Measurements from ENCODE around the gene ORAI2.
"Not testable (repeated sequence)": the region's sequence is repeated elsewhere in the genome, so short reads cannot be mapped to it uniquely, and the experiment has no call there.

The ORAI2 gene

DNA sequence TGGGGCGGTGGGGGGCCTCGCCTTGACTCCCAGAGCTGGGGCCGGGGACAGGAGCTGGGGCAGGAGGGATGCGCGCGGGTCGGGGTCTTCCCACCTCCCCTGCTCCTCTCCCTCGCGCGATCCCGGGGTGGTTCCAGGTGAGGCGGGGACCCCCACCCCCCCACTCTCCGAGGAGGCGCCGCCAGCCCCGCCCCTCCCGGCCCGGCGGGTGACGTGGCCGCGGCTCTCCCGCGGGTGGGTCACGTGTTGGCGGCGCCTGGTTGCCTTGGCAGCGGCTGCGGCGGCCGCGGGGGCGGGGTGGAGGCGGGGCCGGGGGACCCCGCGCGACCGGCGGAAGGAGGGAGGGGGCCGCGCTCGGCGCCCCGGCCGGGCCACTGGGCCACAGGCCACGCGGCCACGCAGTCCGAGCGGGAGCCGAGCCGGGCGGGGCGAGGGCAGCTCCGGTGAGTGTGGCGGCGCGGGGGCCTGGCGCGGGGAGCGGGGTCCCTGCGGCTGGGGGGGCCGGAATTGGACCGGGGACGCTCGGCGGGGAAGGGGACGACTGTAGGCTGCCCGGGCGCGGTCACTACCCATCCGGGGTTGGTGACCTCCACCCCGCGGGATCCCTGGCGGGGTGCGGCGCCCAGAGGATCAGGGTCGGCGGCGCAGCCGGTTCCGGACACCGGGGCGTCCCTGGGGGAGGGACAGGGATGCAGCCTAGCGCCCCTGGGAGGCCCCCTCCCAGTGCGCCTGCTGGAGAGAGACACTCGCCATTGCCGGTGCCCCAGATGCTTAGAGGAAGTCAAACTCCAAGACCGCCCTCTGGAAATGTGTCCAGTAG is at the start of gene ORAI2:
TSS of gene ORAI2 (plus strand) at position 357 of the 820 bp plus-strand sequence. CDS start 5,382 bp downstream, outside the sequence.
- DNase-seq = peak; percentile 86 to 89

DNA sequence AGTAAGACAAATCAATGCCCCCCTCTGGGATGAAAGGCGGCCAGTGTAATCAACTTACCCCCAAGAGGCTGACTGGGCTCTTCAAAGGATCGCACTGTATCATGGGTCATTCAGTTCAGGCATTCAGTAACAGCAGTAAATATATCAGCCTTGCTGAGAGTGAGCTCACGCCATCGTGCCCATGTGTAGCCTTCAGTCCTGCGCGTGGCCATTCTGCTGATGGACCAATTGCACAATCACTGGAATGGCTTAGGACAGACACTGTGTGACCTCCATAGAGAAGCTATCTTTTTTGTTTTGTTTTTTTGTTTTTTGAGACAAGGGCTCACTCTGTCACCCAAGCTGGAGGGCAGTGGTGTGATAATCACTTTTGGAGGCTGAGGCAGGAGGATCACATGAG is 46.3 kb upstream of the ORAI2 start:
- DNase-seq = no peak

DNA sequence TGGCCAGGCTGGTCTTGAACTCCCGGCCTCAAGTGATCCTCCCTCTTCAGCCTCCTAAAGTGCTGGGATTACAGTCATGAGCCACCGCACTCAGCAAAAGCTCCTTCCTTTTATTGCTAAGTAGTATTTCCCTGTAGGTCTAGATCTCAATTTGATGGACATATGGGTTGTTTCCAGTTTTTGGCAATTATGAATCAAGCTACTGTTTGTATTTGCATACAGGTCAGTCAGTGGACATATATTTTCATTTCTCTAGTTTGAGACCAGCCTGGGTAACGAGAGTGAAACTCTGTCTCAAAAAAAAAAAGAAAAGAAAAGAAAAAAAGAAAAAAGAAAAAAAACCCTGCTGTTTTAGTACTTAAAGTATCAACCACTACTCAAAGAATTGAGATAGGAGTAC is 43.6 kb upstream of the ORAI2 start:
- no peak for DNase-seq

DNA sequence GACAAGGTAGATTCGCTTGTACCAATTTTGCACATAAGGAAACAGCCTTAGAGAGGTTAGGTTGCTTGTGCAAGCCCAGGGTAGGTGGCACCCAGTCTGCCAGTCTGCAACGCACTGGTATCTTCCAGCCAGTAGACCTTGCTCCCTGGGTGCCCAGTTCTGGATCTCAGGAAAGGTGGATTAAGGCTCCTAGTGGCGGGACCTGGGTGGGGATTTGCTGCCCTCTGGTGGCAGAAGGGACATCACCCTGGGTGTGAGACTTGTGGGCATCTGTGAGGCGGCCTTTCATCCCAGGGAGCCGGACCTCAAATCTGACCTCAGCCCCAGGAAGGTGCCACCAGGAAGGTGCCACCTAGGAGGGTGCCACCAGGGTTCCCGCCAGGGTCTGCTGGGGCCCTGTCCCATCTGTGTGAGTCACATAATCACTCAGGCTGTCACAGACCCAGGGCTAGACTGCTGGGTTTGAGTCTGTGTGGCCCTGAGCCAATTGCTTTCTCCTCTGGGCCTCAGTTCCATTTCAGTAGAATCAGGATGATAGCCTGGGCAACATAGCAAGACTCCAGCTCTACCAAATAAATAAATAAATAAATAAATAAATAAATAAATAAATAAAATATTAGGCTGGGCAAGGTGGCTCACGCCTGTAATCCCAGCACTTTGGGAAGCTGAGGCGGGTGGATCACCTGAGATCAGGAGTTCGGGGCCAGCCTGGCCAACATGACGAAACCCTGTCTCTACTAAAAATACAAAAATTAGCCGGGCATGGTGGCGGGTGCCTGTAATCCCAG is 42.5 kb upstream of the ORAI2 start:
- DNase-seq = peak; percentile 45 to 61

DNA sequence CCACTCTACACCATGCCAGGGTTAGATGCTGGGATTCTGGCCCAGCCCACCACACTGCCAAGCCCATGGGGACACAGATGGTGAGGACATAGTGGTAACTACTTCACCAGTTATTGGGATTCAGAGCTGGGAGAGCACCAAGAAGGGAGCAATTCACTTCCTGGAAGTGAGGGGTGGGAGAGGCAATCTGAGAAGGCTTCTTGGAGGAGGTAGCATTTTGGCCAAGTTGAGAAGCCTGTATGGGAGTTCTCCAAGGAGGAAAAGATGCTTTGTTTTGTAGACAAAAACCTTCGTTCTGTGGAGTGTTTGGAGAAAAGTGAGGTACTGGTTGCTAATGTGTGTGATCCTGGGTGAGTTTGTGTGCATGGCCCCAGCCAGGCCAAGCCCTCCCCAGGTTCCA is 41.0 kb upstream of the ORAI2 start:
- DNase-seq = no peak

DNA sequence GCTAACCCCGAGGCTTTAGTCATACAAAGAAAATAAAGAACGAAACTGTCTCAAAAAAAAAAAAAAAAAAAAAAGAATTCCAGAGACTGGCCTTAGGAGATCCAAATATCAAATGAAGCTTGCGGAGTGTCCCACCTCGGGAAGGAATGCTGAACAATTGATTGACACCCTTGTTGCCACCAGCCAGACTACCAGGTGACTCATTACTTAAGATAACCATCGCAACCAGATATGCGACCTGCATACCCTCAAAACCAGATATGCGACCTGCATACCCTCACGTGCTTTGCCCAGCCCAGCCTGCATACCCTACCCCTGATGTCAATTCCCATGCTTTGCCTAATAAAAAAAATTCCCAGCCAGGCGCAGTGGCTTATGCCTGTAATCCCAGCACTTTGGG is 39.9 kb upstream of the ORAI2 start:
- no peak for DNase-seq

DNA sequence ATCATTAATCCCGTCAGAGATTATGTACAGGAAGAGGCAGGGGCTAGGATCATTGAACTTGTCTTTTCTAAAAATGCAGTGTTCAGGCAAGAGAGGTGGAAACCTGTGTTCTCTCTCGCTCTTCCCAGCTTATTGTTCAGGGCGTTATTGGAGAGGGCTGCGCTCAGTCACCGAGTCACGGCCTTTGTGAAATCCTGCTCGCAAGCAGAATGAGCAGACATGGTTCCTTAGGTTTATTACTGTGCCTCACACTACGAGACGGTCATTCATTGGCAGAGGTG is 37.8 kb upstream of the ORAI2 start:
- DNase-seq = no peak

DNA sequence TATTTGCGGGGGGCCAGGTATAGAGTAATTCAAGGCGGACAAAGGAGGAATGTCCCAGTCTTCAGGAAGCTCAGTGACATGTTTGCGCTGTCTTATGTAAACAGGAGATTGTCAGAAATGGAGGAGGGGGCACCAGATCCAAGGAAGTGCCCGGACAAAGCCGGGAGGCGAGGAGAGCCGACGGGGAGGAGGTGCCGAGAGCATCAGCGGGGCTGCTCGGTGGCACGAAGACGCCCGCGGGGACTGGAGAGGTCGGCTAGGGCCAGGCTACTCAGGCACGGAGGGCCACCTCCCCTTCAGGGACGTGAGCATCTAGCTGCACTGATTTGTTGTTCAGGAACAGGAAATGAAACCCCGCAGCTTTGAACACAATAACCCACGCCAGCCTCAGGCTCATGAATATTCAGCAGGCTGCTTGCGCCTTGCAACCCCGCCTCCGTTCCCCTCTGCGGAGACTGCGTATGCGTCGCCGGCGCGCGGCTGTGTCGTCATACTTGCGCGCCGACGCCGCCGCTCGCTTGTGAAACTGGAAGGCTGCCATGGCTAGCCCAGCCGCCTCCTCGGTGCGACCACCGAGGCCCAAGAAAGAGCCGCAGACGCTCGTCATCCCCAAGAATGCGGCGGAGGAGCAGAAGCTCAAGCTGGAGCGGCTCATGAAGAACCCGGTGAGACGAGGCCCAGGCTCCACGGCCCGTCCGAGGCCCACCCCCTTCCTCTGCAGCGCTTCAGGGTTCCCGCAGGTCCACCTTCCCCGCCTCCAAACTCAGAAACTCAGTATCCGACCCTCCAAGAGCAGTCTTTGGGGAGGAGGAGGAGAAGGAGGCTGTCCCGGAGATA is 37.3 kb upstream of the ORAI2 start, which contains the start of gene PRKRIP1:
TSS of gene PRKRIP1 (plus strand) at position 491 of the 837 bp plus-strand sequence. CDS start at position 540, 49 bp downstream.
- peak; percentile 68 to 86 for DNase-seq

DNA sequence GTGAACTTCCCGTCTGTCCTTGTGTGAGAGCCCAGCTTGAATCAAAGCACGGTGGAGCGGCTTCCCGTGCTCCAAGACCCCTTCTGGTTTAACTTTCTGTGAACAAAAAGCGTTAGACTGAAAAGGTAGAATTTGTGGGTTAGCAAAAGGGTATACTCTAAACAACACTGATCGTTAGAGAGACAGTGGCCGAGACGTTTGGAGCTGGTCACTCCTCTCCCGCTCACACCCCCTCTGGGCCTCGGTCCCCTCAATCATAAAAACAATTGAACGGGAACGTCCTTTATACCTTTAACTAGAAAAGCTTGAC is 36.7 kb upstream of the ORAI2 start:
- DNase-seq = no peak

DNA sequence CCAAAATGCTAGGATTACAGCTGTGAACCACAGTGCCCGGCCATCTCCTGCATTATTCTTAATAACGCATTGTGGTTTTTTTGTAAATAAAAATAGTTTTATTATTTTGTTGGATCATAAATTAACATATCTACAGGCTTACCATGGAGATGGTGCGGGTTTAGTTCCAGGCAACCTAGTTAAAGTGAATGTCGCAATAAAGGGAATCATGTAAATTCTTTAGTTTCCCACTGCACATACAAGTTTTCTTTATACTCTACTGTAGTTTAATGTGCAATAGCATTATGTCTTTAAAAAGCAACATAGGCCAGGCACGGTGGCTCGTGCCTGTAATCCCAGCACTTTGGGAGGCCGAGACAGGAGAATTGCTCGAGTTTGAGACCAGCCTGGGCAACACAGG is 34.8 kb upstream of the ORAI2 start:
- DNase-seq = no peak

DNA sequence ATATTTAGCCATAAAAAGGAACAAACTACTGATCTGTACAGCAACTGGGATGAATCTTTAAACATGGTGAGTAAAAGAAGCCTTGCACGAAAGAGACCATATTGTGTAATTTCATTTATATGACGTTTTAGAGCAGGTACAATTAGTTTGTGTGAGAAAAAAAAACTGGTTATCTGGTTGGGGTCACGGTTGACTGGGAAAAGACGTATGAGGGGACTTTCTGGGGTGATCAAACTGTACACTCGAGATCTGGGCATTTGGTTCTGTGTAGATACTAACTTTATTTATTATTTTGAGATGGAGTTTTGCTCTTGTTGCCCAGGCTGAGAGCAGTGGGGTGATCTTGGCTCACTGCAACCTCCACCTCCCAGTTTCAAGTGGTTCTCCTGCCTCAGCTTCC is 33.0 kb upstream of the ORAI2 start:
- DNase-seq = no peak

DNA sequence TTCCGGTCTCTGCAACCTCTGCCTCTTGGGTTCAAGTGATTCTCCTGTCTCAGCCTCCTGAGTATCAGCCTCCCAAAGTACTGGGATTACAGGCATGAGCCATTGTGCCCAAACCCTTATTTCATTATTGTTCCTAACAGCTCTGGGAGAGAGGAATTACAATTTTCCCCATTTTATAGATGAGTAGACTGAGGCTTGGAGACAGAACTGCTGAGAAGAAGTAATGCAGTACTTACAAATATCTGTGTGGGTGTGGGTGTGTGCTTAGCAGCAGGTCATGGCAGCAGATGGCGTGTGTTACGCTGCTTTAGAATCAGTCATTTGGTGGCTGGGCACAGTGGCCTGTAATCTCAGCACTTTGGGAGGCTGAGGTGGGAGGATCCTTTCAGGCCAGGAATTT is 29.8 kb upstream of the ORAI2 start:
- no peak for DNase-seq

DNA sequence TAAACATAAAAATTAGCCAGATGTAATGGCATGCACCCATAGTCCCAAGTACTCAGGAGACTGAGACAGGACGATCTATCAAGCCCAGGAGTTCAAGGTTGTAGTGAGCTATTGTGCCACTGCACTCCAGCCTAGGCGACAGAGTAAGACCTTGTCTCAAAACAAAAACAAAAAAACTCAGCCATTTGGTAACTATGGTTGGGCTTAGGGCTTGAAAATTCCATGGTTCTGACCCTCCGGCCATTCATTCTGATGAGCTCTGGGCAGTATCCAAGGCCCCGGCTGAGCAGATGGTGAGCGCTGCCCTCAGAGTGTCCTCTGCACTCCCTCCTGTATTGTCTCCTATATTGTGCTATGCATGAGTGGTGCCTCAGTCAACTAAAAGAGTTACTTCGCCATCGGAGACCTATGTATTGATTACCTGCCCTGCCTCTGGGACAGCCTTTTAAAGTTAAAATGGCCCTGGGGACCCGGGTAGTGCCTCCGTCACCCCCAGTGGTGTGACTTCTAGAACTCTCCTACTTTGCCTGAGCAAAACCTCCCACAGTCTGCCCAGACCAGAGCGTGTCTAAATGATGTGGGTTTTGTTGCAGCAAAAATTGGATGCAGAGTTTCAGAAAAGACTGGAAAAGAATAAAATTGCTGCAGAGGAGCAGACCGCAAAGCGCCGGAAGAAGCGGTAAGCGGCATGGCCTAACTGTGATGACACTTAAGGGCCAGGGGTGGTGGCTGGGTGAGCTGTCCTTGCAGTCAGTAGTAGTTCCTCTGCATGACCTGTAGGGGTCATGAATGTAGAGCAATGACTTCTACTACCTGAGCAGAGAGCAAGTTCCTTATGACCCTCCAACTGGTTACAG is 29.1 kb upstream of the ORAI2 start:
- peak; percentile 23 to 33 for DNase-seq

DNA sequence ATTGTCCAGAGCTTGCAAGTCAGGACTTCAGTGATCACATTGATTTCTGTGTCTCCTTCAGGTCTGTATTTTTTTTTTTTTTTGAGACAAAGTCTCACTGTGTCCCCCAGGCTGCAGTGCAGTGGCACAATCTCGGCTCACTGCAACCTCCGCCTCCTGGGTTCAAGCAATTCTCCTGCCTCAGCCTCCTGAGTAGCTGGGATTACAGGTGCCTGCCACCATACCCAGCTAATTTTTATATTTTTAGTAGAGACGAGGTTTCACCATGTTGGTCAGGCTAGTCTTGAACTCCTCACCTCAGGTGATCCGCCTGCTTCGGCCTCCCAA is 28.6 kb upstream of the ORAI2 start:
- DNase-seq = not testable (repeated sequence)

DNA sequence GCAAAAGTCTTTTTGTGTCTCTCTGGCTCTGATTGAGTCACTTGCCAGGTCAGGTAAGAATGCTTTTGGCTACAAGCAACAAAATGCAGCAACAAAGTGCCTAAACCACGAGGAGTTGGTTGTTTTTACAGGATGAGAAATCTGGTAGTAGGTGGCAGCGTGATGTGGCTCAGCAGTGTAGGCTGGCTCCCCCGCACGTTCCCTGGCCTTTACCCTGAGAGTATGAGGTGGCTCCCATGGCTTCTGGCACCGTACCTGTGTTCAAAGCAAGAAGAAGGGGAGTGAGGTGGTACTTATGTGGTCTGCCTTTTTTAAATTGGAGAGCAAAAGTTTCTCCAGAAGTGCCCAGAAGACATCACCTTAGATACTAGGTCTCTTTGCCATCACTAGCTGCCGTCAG is 25.5 kb upstream of the ORAI2 start:
- DNase-seq = no peak

DNA sequence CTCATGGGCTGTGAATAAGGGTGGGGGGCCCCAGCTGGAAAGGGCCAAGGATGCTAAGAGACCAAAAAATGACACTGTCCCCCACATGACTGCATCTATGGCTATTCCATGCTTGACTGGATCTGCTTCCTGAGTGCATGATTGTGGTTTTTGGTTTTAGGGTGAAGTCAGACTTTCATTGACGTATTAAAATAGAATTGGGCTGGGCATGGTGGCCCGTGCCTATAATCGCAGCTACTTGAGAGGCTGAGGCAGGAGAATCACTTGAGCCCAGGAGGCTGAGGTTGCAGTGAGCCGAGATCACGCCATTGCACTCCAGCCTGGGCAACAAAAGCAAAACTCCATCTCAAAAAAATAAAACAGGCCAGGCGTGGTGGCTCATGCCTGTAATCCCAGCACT is 24.8 kb upstream of the ORAI2 start:
- not testable (repeated sequence) for DNase-seq

DNA sequence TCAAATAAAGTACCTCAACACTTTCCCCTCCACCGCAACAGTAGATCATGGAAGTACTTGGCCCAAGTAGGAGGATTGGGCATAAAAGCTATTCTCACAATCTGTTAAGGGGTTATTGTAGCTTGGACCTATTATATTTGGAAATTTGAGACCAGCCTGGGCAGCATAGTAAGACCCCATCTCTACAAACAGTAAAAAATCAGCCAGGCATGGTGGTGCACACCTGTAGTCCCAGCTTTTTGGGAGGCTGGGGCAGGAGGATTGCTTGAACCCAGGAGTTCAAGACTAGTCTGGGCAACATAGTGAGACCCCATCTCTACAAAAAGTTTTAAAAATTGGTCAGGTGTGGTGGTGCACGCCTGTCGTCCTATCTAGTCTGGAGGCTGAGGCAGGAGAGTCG is 24.0 kb upstream of the ORAI2 start:
- DNase-seq = no peak

DNA sequence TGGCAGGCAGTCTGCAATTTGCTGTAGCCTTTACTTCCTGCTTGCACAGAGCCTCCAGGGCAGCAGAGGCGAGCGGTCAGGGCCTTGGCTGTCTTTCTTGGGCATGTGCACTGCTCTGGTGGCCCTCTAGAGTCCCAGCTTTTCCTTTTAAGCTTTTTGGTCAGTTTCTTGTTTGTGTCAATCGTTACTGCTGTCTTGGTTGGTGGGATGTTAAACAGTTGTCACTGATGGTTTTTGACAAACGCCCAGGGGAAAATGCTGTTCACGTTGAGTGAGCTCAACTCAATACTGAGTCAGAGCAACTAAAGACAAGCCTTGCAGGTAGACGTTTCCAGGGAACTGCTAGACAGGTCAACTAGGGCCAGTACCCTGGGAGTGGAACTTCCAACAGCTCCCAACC is 23.3 kb upstream of the ORAI2 start:
- no peak for DNase-seq

DNA sequence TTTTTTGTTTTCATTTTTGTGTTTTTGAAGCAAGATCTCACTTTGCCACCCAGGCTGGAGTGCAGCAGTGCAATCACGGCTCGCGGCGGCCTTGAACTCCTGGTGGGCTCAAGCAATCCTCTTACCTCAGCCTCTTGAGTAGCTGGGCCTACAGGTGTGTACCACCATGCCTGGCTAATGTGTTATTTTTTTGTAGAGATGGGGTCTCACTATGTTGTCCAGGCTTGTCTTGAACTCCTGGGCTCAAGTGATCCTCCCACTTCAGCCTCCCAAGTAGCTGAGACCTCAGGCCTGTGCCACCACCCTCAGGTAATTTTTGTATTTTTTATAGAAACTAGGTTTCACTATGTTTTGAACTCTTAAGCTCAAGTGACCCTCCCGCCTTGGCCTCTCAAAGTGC is 22.5 kb upstream of the ORAI2 start:
- no peak for DNase-seq

DNA sequence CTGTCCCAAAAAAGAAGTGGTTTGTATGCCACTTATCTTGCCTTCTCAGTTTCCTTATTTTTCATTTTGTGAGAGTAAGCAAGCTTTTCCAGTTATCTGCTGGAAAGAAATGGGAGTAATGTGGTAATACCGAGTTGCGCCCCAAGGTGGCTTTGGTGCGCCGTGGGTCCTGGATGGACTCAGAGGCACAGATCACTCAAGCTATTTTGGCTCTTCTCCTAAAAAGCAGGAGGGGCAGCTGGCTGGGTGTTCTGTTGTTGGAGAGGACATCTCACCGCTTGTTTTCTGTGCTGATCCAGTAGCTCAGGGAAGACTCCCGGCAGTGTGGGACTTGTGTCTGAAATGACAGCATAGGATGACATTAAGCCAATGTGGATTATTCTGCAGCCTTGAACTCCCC is 20.8 kb upstream of the ORAI2 start:
- peak; percentile 32 to 34 for DNase-seq

DNA sequence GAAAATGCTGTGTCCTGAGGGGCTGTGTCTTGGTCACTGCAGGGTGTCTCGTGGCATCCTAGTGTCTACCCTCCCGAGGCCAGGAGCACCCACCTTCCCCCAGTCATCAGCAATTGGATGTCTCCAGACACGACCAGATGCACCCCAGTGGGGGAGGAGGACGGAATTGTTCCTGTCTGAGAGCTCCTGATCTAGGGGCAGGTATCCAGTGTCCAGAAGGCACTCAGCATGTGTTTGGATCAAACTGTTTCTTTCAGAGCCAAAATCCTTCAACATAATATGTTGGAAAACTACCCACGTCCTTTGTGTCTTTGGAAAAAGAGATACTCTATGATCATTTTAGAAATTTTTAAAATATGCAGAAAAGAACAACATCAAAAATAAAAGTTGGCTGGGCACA is 20.3 kb upstream of the ORAI2 start:
- no peak for DNase-seq

DNA sequence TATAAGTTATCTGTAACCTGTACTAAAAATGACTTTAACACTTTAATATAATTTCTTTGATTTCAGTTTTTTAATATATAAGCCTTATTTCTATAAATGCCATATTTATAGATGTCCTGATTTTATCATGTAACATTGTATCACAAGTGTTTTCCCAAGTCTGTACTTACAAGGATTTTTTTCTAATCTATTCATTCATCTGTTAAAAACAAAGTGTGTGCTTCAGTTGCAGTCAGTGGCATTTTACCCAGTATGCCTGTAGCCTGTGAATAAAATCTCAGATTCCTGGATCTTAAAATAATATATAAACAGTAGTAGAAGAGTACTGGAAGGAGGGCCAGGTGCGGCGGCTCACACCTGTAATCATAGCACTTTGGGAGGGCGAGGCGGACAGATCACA is 19.8 kb upstream of the ORAI2 start:
- no peak for DNase-seq

DNA sequence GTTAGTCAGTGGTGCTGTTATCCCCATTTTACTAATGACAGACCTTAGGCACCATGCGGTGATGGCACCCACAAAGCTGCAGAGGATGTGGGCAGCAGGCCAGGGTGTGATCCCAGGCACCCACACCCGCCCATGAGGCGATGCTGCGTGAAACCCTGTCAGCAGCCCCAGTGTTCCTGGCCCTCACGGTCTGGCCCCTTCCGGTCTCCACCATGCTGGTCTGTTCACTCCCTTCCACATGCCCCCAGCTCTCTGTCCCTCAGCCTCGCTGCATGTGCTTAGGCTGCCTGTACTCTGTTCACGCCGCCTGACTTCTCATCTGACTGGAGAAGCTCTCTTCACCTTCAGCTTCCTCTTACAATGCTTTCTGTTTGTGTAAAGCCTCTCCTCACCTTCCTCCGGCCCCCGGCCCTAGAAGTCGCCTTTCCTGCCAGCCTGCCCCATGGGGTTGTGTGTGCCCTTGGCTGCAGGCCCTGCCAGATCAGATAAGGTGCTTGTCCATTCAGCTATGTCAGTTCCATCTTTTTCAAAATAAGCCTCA is 17.6 kb upstream of the ORAI2 start:
- peak; percentile 37 to 50 for DNase-seq
